Lung (tissue), 12 donors: Measurements from ENCODE around the gene CTTN. TPM values are rescaled to one million over a fixed set of nuclear protein-coding genes. Genes with fewer than 3 reads are reported as not detected.

Experiments
- ATAC-seq: fragments of 200-7000 bp; cut with Tn5 transposase; one replicate; pipeline ENCODE4 v1.9.1; 2020; ENCODE audit warnings: moderate number of reproducible peaks; ENCODE audit not compliant: insufficient read depth, low FRiP score
- DNase-seq, 3 donors: peaks; one replicate each; pipeline ENCODE4 v3.0.0-alpha.2; 2013 to 2017
- H3K27ac ChIP-seq, 2 donors: one replicate each; pipeline ENCODE4 v1.5.1; 2013; ENCODE audit warnings: mild to moderate bottlenecking in 2 of 2, moderate library complexity in 2 of 2, control low read depth in 1 of 2, inconsistent platforms in 1 of 2, low read depth in 1 of 2, low read length in 1 of 2
- H3K27me3 ChIP-seq, 3 donors: one replicate each; pipeline ENCODE4 v1.5.1; 2013; ENCODE audit warnings: low read length in 2 of 3; ENCODE audit not compliant: control insufficient read depth in 3 of 3, insufficient read depth in 3 of 3
- H3K36me3 ChIP-seq, 4 donors: one replicate each; pipeline ENCODE4 v1.5.1; 2013; ENCODE audit warnings: low read length in 4 of 4, mild to moderate bottlenecking in 1 of 4, moderate library complexity in 1 of 4; ENCODE audit not compliant: control insufficient read depth in 4 of 4, insufficient read depth in 4 of 4
- H3K4me1 ChIP-seq, 5 donors: one replicate each; pipeline ENCODE4 v1.5.1; 2013; ENCODE audit warnings: low read length in 5 of 5, mild to moderate bottlenecking in 2 of 5, moderate library complexity in 1 of 5; ENCODE audit not compliant: control insufficient read depth in 5 of 5, insufficient read depth in 5 of 5
- H3K4me3 ChIP-seq: one replicate; pipeline ENCODE4 v1.5.1; 2013; ENCODE audit warnings: mild to moderate bottlenecking, control low read depth, moderate library complexity
- H3K9ac ChIP-seq, 2 donors: one replicate each; pipeline ENCODE4 v1.5.1; 2013; ENCODE audit warnings: low read length in 2 of 2, control low read depth in 1 of 2; ENCODE audit not compliant: insufficient read depth in 1 of 2
- H3K9me3 ChIP-seq, 4 donors: one replicate each; pipeline ENCODE4 v1.5.1; 2013; ENCODE audit warnings: low read length in 3 of 4, mild to moderate bottlenecking in 1 of 4, moderate library complexity in 1 of 4; ENCODE audit not compliant: control insufficient read depth in 4 of 4, insufficient read depth in 3 of 4
- WGBS, 2 donors: extraction: QIAGEN DNeasy Blood & Tissue Kit; methylation state at CpG; one replicate each; pipeline ENCODE4 v1.1.7; 2013; 5-methylcytosine and 5-hydroxymethylcytosine counted together
- polyA plus RNA-seq, 2 donors: library from polyadenylated mRNA; stranded (reverse); fragments of 200-250 nt; gene quantifications; one replicate each; pipeline ENCODE4 v1.2.1, GENCODE V29; 2013
- total RNA-seq, 2 donors: library from RNA; depleted of rRNA in 1 of 2; stranded (reverse); fragments of >200 nt in 1 of 2; gene quantifications; one replicate each; pipeline ENCODE4 v1.2.1, GENCODE V29; 2014 to 2021
- TF ChIP-seq, protein P1 (sequence below): IDR thresholded peaks from 2 replicates; pipeline ENCODE4 v1.5.1; 2012; ENCODE audit warnings: mild to moderate bottlenecking; ENCODE audit errors: control extremely low read depth, extremely low read depth
- donor health status: control.
- donor health status: control.
- donor health status: Bipolar disorder and iron deficiency.
- donor health status: healthy.
- donor health status: DM: yes; HTN: yes; CAD: no.

CTTN gene
- total and polyA plus RNA-seq, 4 donors = 89.8 to 235 (median 154) TPM

DNA sequence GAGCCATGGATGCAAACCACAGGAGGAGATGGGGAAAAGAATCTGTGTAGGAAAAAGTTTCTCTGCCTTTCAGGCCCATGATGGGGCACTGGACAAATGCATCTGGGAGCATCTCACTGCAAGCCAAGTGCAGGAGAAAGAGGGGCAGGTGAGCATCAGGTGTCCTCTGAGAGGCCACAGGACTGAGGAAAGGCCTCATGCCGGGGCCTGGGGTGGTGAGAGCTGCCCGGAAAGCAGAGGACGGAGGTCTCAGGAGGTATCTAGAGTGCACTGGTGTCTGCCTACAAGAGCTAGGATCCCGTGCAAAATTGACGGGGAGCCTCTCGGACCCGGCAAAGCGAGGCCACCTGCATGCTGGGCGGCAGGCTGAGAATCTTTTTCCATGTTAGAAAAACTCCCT is 73.9 kb downstream of the CTTN start:
- no peaks in the 10 kb centered on the region for H3K27me3 ChIP-seq
- TF ChIP-seq, protein P1, sequence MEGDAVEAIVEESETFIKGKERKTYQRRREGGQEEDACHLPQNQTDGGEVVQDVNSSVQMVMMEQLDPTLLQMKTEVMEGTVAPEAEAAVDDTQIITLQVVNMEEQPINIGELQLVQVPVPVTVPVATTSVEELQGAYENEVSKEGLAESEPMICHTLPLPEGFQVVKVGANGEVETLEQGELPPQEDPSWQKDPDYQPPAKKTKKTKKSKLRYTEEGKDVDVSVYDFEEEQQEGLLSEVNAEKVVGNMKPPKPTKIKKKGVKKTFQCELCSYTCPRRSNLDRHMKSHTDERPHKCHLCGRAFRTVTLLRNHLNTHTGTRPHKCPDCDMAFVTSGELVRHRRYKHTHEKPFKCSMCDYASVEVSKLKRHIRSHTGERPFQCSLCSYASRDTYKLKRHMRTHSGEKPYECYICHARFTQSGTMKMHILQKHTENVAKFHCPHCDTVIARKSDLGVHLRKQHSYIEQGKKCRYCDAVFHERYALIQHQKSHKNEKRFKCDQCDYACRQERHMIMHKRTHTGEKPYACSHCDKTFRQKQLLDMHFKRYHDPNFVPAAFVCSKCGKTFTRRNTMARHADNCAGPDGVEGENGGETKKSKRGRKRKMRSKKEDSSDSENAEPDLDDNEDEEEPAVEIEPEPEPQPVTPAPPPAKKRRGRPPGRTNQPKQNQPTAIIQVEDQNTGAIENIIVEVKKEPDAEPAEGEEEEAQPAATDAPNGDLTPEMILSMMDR = no peak
- H3K27ac ChIP-seq = no peak overlapping the region
- H3K9me3 ChIP-seq = no peaks in the 10 kb centered on the region
- H3K4me1 ChIP-seq = no peaks in the 10 kb centered on the region
- DNase-seq = no peak
- no peak overlapping the region for H3K4me3 ChIP-seq
- 93 to 97% methylated on average over 9 of the region's 9 CpGs for WGBS, 2 donors
- no peak overlapping the region for H3K9ac ChIP-seq
- H3K36me3 ChIP-seq = no peaks in the 10 kb centered on the region
- ATAC-seq = no peak

DNA sequence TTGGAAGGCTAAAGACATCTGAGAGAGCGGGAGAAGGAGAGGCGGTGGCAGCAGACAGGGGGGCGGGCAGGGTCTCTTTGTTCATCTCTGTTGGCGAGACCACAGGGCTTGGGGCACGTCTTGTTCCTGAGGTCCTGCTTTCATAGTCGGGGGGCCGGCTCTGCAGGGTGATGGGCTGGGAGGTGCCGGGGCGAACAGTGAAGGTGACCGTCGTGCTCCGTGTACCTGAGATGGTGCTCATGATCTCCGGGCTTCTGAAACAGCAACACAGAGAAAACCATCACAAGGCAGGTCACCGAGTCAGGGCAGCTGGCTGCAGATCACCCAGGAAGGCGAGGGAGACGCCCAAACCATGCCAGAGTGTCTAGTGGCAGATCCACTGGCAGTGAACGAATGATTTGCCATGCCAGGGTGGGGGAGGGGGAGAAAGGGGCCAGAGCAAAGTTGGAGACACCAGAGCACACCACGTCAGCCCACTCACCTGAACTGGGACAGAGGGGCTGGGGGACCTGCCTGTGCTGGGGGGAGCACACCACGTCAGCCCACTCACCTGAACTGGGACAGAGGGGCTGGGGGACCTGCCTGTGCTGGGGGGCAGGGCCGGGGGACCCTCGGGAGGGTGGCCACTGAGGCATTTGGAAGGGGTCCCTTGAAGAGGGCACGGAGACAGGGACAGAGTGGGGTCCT is 75.0 kb downstream of the CTTN start:
- Histone ChIP-seq H3K27me3 (no peaks in the 10 kb centered on the region), H3K27ac (no peak overlapping the region), H3K9me3 (no peaks in the 10 kb centered on the region), H3K36me3 (no peaks in the 10 kb centered on the region), H3K9ac (no peak overlapping the region), H3K4me3 (no peak overlapping the region), H3K4me1 (no peaks in the 10 kb centered on the region)
- DNase-seq (no peak), ATAC-seq (no peak)
- TF ChIP-seq, protein P1 = no peak
- WGBS, 2 donors = 93 to 95% methylated on average over 22 of the region's 22 CpGs

DNA sequence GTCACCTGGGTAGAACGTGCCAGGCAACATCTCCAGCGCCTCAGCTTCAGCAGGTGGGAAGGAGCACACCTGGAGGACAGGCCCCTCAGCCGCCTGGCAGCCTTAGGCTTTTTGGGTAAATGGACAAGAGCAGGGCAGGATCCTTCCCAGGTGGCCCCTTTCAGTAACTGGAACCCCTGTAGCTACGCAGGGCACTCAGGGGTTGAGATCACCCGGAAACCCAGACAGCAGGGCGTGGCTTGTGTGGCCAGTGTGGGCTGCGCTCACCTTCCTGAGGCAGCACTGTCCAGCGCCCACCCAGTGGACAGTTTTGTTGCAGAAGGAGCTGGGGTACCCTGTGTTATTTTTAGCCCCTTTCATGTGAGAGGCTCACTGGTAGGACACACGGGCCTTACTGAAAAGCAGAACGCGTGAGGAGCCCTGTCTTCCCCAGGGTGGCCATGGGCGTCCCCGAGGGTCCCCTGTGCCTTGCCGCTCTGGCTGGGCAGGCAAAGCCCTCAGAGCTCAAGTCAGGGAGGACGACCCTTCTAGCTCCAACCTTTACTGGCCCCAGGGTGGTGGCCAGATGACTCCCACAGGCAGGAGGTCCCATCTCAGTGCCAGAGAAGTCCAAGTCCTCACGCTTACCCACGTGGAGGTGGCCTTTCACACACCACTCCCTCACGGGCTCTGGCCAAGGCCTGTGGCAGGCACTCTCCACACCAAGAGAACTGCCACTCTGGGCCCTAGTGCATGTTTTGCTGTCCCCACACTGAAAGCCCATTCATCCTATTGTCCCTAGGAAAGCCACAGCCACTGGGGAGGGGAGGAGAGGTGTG is 75.8 kb downstream of the CTTN start:
- ATAC-seq = no peak
- TF ChIP-seq, protein P1 = no peak
- Histone ChIP-seq H3K4me3 (no peak overlapping the region), H3K36me3 (no peaks in the 10 kb centered on the region), H3K27me3 (no peaks in the 10 kb centered on the region), H3K9ac (no peak overlapping the region), H3K4me1 (no peaks in the 10 kb centered on the region), H3K9me3 (no peaks in the 10 kb centered on the region), H3K27ac (no peak overlapping the region)
- WGBS, 2 donors = 87 to 91% methylated on average over 18 of the region's 18 CpGs
- DNase-seq = no peak
